NCI-H2107 (cell line): ENCODE data around the gene DCLK2.

Experiments used
- DNase-seq: peaks from one replicate; lab custom pipeline; 2025; lab: John Stamatoyannopoulos, UW

DCLK2 gene

GRCh38 chr4:150240011-150240410 lies 161.8 kb downstream of the DCLK2 start:
- no peak for DNase-seq

DNA sequence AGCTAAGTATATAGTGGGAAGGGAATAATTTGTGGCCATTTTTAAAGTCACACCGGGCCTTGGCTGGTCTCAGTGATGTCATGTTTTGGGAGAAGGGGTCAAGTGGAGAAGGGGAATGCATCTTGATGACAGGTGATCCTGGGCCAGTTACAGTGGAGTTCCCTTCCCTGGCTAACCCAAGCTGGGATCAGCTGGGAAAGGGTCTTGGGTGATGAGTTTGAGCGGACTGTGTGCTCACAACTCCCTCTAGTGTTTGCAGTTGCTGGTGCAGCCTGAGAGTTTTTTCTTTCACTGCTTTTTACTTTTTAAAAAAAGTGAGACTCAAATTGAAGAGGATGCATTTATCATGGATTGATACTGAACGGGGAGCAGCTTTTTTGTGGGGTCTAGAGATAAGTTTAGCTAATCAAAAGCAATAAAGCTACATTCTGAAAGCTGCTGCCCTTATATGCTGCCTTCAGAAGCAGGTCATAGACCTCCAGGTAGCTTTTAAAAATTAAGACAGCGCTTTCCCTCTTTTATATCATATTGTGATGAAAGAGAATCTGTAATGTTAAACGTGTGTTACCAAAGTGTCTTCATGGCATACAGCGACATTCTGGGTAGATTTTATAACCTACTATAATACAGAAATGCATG lies 164.7 kb downstream of the DCLK2 start:
- DNase-seq, result no peak

GRCh38 chr4:150243932-150244331 lies 165.7 kb downstream of the DCLK2 start:
- DNase-seq, result no peak

DNA sequence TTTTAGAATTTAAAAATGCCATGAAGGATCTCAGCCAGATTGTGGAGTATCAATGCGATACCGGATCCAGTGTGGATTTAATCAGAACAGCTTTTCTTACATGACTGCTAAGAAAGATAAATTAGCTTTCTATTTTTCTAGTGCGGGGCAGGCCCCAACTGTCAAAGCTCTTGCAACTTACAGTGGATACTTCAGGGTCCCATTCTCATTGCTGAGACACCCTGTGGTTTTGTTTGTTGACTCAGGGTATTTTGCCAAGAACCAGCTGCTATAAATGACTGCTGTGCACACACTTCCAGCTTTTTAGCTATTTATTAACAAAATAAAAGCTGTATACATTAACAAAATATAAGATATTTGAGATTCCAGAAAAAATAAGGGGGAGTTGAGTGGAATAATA lies 166.4 kb downstream of the DCLK2 start:
- DNase-seq, result peak; percentile 6

DNA sequence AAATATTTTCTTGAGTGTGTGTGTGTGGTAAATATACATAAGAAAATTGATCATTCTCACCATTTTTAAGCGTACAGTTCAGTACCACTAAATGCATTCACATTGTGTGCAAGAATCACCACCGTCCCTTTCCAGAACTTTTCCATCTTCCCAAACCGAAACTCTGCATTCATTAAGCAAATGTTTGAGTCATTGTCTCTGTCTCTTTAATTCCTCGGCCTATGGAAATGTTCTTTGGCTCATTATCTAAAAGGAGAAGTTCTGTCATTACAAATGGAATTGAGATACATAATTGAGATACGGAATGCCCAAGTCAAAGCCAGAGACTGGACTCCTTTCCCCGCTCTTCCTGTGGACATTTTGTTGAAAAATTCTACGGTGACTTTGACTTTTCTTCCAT lies 168.9 kb downstream of the DCLK2 start:
- no peak for DNase-seq

- no peak for DNase-seq
Measured at GRCh38 chr4:150248181-150248580, 169.9 kb downstream of the DCLK2 start.

DNA sequence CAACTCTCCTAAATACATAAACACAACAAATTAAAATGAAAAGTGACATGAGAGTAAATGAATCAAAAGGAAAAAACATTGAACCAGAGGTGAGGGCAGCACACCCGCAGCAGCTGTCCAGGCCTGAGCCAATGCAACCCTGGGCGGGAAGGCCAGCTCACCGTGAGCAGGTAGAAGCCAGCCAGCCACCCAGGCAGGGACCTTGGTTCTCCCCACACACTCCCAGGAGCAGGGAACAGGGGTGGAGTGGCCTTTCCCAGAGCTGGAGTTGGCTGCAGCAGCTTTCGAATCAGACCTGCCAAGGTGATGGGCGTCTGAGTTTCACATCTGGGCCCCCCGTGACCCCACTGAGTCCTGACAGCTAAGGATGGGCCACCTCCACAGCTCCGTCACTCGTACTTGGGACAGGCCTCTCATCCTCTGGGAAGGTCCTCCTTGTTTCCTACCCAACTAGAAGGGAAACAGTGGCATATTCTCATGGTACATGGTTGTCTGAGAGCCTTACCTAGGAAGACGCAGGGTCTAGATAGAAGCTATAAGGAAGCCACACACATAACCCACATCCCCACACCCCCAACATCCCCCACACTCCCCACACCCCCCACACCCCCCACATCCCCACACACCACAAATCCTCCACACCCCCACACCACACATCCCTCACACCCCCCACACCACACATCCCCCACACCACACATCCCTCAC lies 172.2 kb downstream of the DCLK2 start:
- DNase-seq, result no peak

GRCh38 chr4:150250998-150251651 lies 172.9 kb downstream of the DCLK2 start:
- DNase-seq, result no peak

DNA sequence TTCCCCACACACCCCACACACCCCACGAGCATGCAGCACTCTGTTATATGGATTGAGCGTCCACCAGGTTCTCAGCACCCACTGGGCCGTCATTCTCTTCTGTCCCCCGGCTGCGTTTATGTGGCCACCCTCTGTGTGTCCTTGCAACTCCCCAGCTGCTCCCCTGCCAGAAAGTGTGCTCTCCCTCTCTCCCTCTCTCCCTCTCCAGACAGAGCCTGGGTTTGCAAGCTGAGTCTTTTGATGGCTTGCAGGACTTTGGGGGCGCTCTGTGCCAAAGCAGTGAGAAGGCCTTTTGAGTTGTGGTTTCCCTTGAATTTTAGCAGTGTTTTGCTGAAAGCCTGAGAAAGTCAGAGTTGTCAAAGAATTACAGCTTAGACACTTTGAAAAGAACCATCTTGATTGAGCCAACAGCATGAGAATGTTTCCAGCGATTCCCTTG lies 173.5 kb downstream of the DCLK2 start:
- DNase-seq, result no peak

- no peak for DNase-seq
Measured at GRCh38 chr4:150252306-150252705, 174.1 kb downstream of the DCLK2 start.

- DNase-seq, result no peak
Measured at GRCh38 chr4:150252741-150253140, 174.5 kb downstream of the DCLK2 start.

GRCh38 chr4:150253416-150253815 lies 175.2 kb downstream of the DCLK2 start:
- no peak for DNase-seq

DNA sequence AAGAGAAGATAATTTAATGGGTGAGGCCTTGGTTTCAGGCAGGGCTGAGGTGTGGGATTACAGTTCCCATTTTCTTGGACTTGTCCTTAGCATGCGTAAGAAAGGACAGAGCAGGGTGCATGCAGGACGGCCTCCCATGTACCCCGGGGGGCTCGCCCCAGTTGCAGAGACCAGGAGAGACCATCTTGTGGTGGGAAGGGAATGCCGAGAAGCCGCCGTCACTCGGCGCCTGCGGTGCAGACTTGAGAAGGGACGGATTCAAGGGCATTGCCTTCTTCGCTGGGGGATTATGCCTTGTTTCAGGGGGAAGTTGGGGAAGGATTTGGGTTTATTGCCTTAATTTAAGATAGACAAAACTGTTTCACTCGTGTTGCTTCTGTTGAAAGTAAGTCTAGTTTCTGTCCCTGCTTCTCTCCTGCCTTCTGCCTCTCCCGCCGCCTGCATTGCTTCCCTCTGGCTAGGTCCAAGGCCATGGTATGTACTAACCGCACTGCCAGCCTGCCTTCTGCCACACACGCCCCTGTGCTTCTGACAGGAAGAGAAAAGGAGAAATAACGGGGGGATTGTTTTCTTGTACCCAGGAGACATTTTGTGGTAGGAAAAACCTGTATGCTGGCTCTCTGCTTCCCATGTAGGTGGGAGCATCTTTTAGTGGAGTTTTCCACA lies 175.9 kb downstream of the DCLK2 start:
- DNase-seq, result no peak

DNA sequence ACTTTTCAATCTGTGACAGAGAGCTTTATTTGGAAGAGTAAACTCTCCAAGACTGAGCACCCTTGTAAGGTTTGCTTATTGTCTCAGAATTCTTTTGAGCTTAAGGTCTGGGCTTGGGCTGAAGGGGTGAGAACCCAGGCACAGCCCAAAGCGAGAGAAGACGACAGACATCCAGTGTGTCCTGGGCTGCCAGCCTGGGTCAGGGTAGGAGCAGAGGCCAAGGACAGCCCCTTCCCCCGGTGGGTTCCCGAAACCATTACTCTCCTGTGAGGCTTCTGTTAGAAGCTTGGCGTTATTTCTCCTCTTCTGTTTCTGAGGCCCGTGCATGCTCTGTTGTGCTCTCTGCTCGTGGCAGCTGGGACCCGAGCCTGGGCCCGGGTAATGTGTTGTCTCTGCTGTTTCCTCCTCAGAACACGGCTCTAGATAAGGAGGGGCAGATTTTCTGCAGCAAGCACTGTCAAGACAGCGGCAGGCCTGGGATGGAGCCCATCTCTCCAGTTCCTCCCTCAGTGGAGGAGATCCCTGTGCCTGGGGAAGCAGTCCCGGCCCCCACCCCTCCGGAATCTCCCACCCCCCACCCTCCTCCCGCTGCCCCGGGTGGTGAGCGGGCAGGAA lies 177.5 kb downstream of the DCLK2 start:
- DNase-seq, result no peak

GRCh38 chr4:150256225-150256620 lies 178.0 kb downstream of the DCLK2 start:
- no peak for DNase-seq

DNA sequence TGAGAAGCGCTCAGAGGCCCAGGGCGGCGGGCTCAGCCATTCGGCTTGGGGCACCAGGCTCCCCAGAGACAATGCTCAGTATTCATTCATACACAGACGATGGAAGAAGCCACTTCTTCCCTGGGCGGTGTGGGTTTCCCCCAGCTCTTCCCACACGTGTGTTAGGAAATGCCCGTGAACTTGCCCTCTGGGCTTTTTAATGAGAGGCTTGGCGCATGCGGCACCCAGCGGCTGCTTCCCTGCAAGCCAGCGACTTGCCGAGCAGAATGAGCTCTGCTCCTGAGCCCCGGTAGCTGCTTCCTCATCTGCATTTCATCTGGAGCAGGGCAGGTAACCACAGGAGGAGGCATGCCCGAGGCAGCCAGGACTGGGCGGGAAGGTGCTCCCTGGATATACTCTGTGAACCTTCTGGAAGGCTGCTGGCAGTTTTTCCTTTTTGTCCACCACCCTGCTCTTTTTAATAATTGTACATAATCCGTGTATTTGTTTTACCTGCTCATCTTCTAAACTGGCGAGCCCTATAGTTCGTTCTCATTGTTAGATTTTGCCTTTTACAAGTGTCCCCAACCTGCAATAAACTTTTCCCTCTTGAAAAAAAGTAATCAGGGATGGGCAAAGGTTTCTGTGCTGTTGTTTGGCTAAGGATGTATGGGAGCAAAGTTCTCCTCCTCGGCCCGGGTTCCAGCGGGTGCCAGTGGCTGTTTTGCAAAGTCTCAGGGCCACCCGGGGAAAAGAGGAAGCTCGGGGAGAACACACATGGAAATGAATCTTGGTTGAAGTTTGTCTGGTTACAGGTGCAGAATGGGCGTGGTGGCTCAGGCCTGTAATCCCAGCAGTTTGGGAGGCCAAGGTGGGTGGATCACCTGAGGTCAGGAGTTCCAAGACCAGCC lies 178.8 kb downstream of the DCLK2 start:
- DNase-seq, result no peak

DNA sequence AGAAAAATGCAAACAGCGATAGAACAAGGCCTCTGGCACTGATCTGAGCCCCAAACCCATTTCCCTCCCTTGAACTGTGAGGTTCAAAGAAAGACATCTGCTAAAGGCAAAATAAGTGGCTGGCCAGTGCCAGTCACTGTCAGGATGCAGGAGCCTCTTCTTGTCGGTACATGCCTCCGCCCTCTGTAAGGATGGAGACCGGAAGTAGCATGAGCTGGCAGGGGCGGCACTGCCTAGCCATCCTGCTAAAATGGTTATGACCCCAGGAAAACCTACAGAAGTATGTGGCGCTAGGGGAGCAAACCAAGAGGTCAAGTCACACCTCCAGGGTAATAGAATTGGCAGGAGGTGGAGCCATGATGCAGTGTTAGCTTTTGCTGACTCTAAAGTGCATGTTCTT lies 180.3 kb downstream of the DCLK2 start:
- no peak for DNase-seq

DNA sequence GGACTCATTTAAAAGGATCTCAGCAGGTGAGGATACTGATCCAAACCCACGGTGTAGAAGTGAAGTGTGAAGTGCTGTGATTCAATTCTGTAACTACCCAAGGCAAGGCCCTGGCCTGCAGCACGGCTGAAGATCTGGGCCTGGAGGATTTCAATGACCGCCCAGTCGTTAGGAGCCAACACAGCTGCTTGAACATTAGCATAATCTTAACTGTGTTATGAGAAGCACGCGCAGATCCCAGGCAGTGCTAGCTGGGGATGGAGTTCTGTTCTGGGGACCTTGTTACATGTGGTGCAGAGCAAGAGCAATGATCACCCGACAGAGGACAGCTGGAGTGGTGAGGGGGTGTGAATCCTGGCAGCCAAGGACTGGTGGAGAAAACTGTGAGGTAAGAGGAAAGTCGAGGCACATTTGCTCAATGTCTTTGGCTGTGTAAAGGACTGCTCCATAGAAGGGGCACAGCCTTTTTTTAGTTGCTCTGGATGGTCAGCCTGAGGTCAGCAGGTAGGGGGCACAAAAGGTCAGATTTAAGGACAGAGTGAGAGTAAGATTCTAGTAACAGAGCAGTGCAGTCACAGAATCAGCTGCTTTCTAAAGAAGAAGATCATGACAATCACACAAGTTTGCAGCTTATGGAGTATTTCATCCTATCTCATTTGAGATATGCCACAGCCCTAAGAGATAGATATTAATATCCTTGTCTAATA lies 181.8 kb downstream of the DCLK2 start:
- no peak for DNase-seq

DNA sequence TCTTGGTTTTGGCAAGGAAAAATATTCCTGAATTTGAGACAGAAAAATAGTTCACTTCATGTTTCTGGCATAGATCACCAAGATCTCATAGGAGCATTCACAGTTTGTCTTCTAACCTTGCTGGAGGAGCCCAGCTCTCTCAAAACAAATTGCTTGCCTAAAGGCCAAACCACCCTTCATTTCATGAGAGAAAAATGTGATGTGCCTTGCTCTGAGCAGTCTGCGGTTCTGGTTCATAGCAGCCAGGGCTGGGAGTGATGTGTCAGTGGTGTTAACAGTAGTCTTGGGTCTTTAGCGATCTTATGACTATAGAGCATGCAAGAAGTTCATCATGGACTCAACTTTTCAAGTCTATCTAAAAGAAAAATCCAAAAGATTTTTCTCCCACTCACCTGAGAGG lies 183.3 kb downstream of the DCLK2 start:
- no peak for DNase-seq

DNA sequence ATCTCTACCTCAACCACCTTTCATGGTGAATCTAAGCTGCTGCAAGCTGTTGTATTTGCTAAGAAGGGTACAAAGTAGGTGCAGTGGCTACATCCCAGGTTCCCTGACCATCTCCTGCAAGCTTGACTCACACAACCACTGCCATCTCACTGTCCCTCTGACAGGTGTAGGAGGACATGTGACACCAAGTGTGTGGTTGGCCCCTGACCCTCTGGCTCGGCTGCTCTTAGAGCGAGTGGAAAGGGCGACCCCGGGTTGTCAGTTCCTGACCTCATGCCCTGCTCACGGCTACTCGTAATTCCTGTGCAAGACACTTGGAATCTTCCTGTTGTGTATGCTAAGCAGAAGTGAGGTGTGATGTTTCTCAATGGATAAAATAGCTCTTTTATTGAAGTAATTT lies 184.4 kb downstream of the DCLK2 start:
- DNase-seq, result no peak
